HG03460 (cell line): ENCODE results near the gene TET1.
"Not testable (repeated sequence)": the region's sequence is repeated elsewhere in the genome, so short reads cannot be mapped to it uniquely, and the experiment has no call there.

Experiments
- ATAC-seq: cut with Tn5 transposase; IDR thresholded peaks from one replicate; pipeline ENCODE4 v1.9.1; 2021; ENCODE audit not compliant: unreplicated experiment

The TET1 gene

GRCh38 chr10:68562661-68563570 lies 2.8 kb downstream of the TET1 start:
- ATAC-seq, result no peak

- ATAC-seq, result no peak
Measured at GRCh38 chr10:68564712-68565111, 4.6 kb downstream of the TET1 start.

- ATAC-seq, result no peak
Measured at GRCh38 chr10:68565658-68566057, 5.5 kb downstream of the TET1 start.

GRCh38 chr10:68566351-68566750 lies 6.2 kb downstream of the TET1 start:
- ATAC-seq, result no peak

- no peak for ATAC-seq
Measured at GRCh38 chr10:68566955-68567354, 6.8 kb downstream of the TET1 start.

GRCh38 chr10:68572151-68572550 lies 12.0 kb downstream of the TET1 start:
- no peak for ATAC-seq

- ATAC-seq, result no peak
Measured at GRCh38 chr10:68574051-68574450, 13.9 kb downstream of the TET1 start.

- no peak for ATAC-seq
Measured at GRCh38 chr10:68576118-68576517, 16.0 kb downstream of the TET1 start.

GRCh38 chr10:68578974-68579373 lies 18.8 kb downstream of the TET1 start:
- no peak for ATAC-seq

- ATAC-seq, result not testable (repeated sequence)
Measured at GRCh38 chr10:68584187-68584586, 24.1 kb downstream of the TET1 start.

- ATAC-seq, result no peak
Measured at GRCh38 chr10:68586606-68587305, 26.6 kb downstream of the TET1 start.

GRCh38 chr10:68594405-68594804 lies 34.3 kb downstream of the TET1 start:
- no peak for ATAC-seq

GRCh38 chr10:68595513-68595912 lies 35.4 kb downstream of the TET1 start:
- no peak for ATAC-seq

- ATAC-seq, result no peak
Measured at GRCh38 chr10:68597407-68597806, 37.3 kb downstream of the TET1 start.

- no peak for ATAC-seq
Measured at GRCh38 chr10:68598978-68599770, 39.0 kb downstream of the TET1 start.

GRCh38 chr10:68599771-68600040 lies 39.6 kb downstream of the TET1 start:
- ATAC-seq, result no peak

- peak; percentile 84 for ATAC-seq
Measured at GRCh38 chr10:68600041-68600778, 40.1 kb downstream of the TET1 start.

- no peak for ATAC-seq
Measured at GRCh38 chr10:68601501-68602265, 41.5 kb downstream of the TET1 start.

GRCh38 chr10:68602434-68602833 lies 42.3 kb downstream of the TET1 start:
- ATAC-seq, result no peak

GRCh38 chr10:68603766-68604165 lies 43.6 kb downstream of the TET1 start:
- no peak for ATAC-seq
